Activated CD8-positive, alpha-beta memory T cell treated with anti-CD3 and anti-CD28 coated beads for 48 hours (primary cell): ENCODE measurements around the gene APOH.

ENCODE experiments used
- DNase-seq, 3 experiments: peaks; one replicate each; pipeline ENCODE4 v3.0.0-alpha.2; 2020; ENCODE audit warnings: low read depth in 2 of 3, low spot score in 2 of 3

The APOH gene

GRCh38 chr17:66235377-66235994, 6.3 kb upstream of the APOH start:
- no peak for DNase-seq

DNA sequence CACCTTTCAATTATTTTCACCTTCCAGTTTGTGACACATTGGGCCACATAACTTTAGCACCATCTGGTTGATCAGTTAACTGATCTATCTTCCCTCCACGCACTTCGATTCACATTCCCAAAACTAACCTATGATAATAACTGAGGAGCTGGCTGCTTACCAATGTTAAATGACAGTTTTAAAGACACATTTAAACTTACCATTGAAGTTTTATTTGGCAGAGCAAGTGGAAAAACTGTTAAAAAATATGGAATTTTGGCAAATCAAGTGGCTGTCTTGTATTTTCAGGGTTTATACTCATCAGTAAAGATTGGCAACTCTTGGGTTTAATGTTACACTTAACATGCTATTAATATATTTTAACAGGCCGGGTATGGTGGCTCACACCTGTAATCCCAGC, 5.4 kb upstream of the APOH start:
- DNase-seq, result no peak

GRCh38 chr17:66233023-66233753, 4.0 kb upstream of the APOH start:
- no peak for DNase-seq

- no peak for DNase-seq
These were observed 1.8 kb upstream of the APOH start for GRCh38 chr17:66230922-66231591.

DNA sequence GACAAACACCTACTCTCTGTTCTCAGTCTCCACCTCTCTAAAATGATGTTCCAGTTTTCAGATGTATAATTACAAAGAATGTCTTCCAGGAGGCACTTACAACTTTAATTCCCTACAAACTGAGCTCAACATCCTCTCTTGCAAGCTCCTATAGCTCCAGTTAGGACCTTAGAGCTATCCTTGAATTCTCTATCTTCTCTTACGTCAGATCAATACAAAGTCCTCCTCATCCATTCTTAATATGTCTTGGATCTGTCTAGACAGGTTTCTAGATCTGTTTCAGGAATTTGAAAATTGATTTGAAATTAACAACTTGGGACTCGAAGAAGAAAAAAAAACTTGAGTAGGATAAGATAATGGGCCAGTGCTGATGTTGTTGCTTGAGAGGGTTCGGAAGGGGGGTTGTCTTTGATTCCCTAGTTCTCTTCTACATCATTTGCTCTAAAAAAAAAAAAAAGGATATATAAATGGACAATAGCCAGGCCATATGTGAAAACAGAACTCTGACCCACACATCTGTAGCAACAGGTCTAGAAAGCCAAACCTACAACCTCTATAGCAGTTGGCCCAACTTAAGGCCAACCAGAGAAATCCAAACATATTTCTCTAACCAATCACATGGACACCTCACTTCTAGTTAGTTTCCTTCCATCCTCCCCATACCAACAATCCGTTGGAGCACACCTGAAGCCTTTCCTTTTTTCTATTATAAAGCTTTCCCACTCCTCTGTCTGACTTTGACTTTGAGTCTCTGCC, 746 bp upstream of the APOH start:
- DNase-seq, result no peak

- DNase-seq, result no peak
These were observed 1.8 kb downstream of the APOH start for GRCh38 chr17:66227212-66228045.

DNA sequence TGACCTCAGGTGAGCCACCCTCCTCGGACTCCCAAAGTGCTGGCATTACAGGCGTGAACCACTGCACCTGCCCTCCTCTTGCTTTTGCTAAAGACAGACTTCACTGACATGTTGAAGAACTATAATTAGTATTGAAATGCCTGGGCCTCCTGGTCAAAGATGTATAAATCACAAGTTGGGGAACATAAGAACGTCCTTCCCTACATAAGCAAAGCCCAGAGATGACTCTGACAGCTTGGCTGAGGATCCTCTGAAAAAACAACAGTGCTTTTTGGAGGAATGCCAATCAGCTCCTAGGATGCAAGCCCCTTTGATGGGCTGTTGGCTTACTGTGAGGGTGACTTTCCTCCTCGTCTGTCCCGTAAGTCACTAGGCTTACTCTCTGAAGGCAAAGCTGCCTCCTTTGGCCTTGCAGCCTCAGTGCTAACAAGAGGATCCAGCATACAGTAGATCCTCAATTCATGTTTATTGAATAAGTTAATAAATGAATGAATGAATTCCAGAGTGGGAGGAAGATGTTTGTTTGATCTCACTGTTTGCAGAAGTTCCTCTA, 6.3 kb downstream of the APOH start:
- no peak for DNase-seq

GRCh38 chr17:66221755-66222530, 7.3 kb downstream of the APOH start:
- DNase-seq, result no peak

DNA sequence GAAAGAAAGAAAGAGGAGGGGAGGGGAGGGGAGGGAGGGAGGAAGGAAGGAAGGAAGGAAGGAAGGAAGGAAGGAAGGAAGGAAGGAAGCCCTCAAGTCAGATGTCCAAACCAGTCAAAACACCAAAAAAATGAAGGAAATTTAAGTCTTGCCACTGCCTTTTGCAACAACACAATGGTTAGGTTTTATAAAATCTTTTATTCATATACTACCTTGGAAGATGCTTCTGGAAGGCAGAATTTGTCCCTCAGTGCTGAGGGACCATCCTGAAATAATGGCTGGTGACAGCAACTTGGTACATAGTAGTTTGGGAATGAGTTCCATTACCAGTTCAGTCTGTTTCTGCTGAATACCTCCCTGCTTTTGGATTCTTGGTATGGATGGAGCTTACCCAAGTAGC, 7.9 kb downstream of the APOH start:
- DNase-seq, result no peak

GRCh38 chr17:66220079-66220835, 9.0 kb downstream of the APOH start:
- no peak for DNase-seq

GRCh38 chr17:66215529-66215911, 13.7 kb downstream of the APOH start:
- DNase-seq, result no peak

GRCh38 chr17:66214884-66215528, 14.2 kb downstream of the APOH start:
- DNase-seq, result no peak

- no peak for DNase-seq
These were observed 18.0 kb downstream of the APOH start for GRCh38 chr17:66211047-66211810.

- DNase-seq, result no peak
These were observed 19.0 kb downstream of the APOH start for GRCh38 chr17:66210208-66210574.

GRCh38 chr17:66207936-66208335, 21.3 kb downstream of the APOH start:
- no peak for DNase-seq

- no peak for DNase-seq
These were observed 25.8 kb downstream of the APOH start for GRCh38 chr17:66203274-66204015.

DNA sequence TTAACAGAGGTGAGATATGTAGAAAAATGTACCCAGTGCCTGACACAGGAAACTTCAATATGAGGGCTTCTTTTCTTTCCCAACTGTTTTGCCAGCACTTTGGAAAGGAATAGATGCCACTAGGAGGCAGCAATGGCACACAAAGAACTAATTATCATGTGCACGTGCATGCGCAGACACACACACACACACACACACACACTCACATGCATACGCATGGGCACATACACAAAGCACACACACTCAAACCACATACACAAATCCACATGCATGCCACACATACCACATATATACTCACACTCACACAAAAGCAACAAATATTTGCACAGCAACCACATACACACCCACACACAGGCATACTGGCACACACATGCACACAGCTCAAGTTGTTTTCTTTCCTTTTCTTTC, 28.5 kb downstream of the APOH start:
- no peak for DNase-seq
